ENCODE data around the gene ABLIM2. TPM values are rescaled to one million over a fixed set of nuclear protein-coding genes. Genes with fewer than 3 reads are reported as not detected.

ABLIM2 gene
- polyA plus RNA-seq, 2 donors, result 12.4 to 14.4 TPM

- Histone ChIP-seq H3K36me3 (ENCODE audit: control insufficient read depth in 2 of 2, insufficient read depth in 2 of 2, low read length in 1 of 2) (peaks cover 0 to 4% of the 10 kb centered on the region in 2 donors), H3K4me3 (ENCODE audit: low read depth in 1 of 2, low read length in 2 of 2) (no peak overlapping the region), H3K4me1 (ENCODE audit: control insufficient read depth in 2 of 2, insufficient read depth in 2 of 2, low read length in 1 of 2) (no peaks in the 10 kb centered on the region), H3K27ac (ENCODE audit: low read depth in 2 of 2, low read length in 1 of 2) (no peak overlapping the region), H3K27me3 (ENCODE audit: control insufficient read depth in 1 of 2, insufficient read depth in 2 of 2, low read length in 2 of 2) (no peaks in the 10 kb centered on the region), H3K9me3 (ENCODE audit: control insufficient read depth in 2 of 2, insufficient read depth in 1 of 2, low read depth in 1 of 2, low read length in 1 of 2) (peaks cover 0 to 4% of the 10 kb centered on the region in 2 donors)
- 85 to 87% methylated on average over 32 of the region's 32 CpGs for WGBS, 2 donors
These were observed 53.1 kb downstream of the ABLIM2 start for GRCh38 chr4:8105306-8106100.

GRCh38 chr4:8104491-8105305, 53.9 kb downstream of the ABLIM2 start:
- Histone ChIP-seq H3K27me3 (ENCODE audit: control insufficient read depth in 1 of 2, insufficient read depth in 2 of 2, low read length in 2 of 2) (no peaks in the 10 kb centered on the region), H3K27ac (ENCODE audit: low read depth in 2 of 2, low read length in 1 of 2) (no peak overlapping the region), H3K4me3 (ENCODE audit: low read depth in 1 of 2, low read length in 2 of 2) (no peak overlapping the region), H3K9me3 (ENCODE audit: control insufficient read depth in 2 of 2, insufficient read depth in 1 of 2, low read depth in 1 of 2, low read length in 1 of 2) (peaks cover 0 to 4% of the 10 kb centered on the region in 2 donors), H3K4me1 (ENCODE audit: control insufficient read depth in 2 of 2, insufficient read depth in 2 of 2, low read length in 1 of 2) (no peaks in the 10 kb centered on the region), H3K36me3 (ENCODE audit: control insufficient read depth in 2 of 2, insufficient read depth in 2 of 2, low read length in 1 of 2) (peaks cover 0 to 4% of the 10 kb centered on the region in 2 donors)
- 76 to 77% methylated on average over 22 of the region's 22 CpGs for WGBS, 2 donors

- 72 to 75% methylated on average over 21 of the region's 21 CpGs for WGBS, 2 donors
- H3K36me3 ChIP-seq (ENCODE audit: control insufficient read depth in 2 of 2, insufficient read depth in 2 of 2, low read length in 1 of 2), result peaks cover 0 to 5% of the 10 kb centered on the region in 2 donors
- peaks cover 0 to 4% of the 10 kb centered on the region in 2 donors for H3K9me3 ChIP-seq (ENCODE audit: control insufficient read depth in 2 of 2, insufficient read depth in 1 of 2, low read depth in 1 of 2, low read length in 1 of 2)
- H3K27ac ChIP-seq (ENCODE audit: low read depth in 2 of 2, low read length in 1 of 2), result no peak overlapping the region
- H3K27me3 ChIP-seq (ENCODE audit: control insufficient read depth in 1 of 2, insufficient read depth in 2 of 2, low read length in 2 of 2), result no peaks in the 10 kb centered on the region
- H3K4me3 ChIP-seq (ENCODE audit: low read depth in 1 of 2, low read length in 2 of 2), result no peak overlapping the region
- no peaks in the 10 kb centered on the region for H3K4me1 ChIP-seq (ENCODE audit: control insufficient read depth in 2 of 2, insufficient read depth in 2 of 2, low read length in 1 of 2)
These were observed 54.9 kb downstream of the ABLIM2 start for GRCh38 chr4:8103421-8104390.

GRCh38 chr4:8102831-8103230, 55.8 kb downstream of the ABLIM2 start:
- Histone ChIP-seq H3K27ac (ENCODE audit: low read depth in 2 of 2, low read length in 1 of 2) (no peak overlapping the region), H3K4me3 (ENCODE audit: low read depth in 1 of 2, low read length in 2 of 2) (no peak overlapping the region), H3K4me1 (ENCODE audit: control insufficient read depth in 2 of 2, insufficient read depth in 2 of 2, low read length in 1 of 2) (no peaks in the 10 kb centered on the region), H3K27me3 (ENCODE audit: control insufficient read depth in 1 of 2, insufficient read depth in 2 of 2, low read length in 2 of 2) (no peaks in the 10 kb centered on the region), H3K9me3 (ENCODE audit: control insufficient read depth in 2 of 2, insufficient read depth in 1 of 2, low read depth in 1 of 2, low read length in 1 of 2) (no peaks in the 10 kb centered on the region), H3K36me3 (ENCODE audit: control insufficient read depth in 2 of 2, insufficient read depth in 2 of 2, low read length in 1 of 2) (peaks cover 0 to 8% of the 10 kb centered on the region in 2 donors)
- WGBS, 2 donors, result 91 to 94% methylated on average over 11 of the region's 11 CpGs

GRCh38 chr4:8102076-8102355, 56.6 kb downstream of the ABLIM2 start:
- Histone ChIP-seq H3K27ac (ENCODE audit: low read depth in 2 of 2, low read length in 1 of 2) (no peak overlapping the region), H3K4me1 (ENCODE audit: control insufficient read depth in 2 of 2, insufficient read depth in 2 of 2, low read length in 1 of 2) (no peaks in the 10 kb centered on the region), H3K36me3 (ENCODE audit: control insufficient read depth in 2 of 2, insufficient read depth in 2 of 2, low read length in 1 of 2) (peaks cover 0 to 10% of the 10 kb centered on the region in 2 donors), H3K27me3 (ENCODE audit: control insufficient read depth in 1 of 2, insufficient read depth in 2 of 2, low read length in 2 of 2) (no peaks in the 10 kb centered on the region), H3K4me3 (ENCODE audit: low read depth in 1 of 2, low read length in 2 of 2) (no peak overlapping the region), H3K9me3 (ENCODE audit: control insufficient read depth in 2 of 2, insufficient read depth in 1 of 2, low read depth in 1 of 2, low read length in 1 of 2) (peaks cover 0 to 1% of the 10 kb centered on the region in 2 donors)
- WGBS, 2 donors, result 78 to 92% methylated on average over 3 of the region's 3 CpGs

- Histone ChIP-seq H3K27me3 (ENCODE audit: control insufficient read depth in 1 of 2, insufficient read depth in 2 of 2, low read length in 2 of 2) (no peaks in the 10 kb centered on the region), H3K27ac (ENCODE audit: low read depth in 2 of 2, low read length in 1 of 2) (no peak overlapping the region), H3K4me1 (ENCODE audit: control insufficient read depth in 2 of 2, insufficient read depth in 2 of 2, low read length in 1 of 2) (no peaks in the 10 kb centered on the region), H3K36me3 (ENCODE audit: control insufficient read depth in 2 of 2, insufficient read depth in 2 of 2, low read length in 1 of 2) (peaks cover 0 to 12% of the 10 kb centered on the region in 2 donors), H3K4me3 (ENCODE audit: low read depth in 1 of 2, low read length in 2 of 2) (no peak overlapping the region), H3K9me3 (ENCODE audit: control insufficient read depth in 2 of 2, insufficient read depth in 1 of 2, low read depth in 1 of 2, low read length in 1 of 2) (peaks cover 0 to 2% of the 10 kb centered on the region in 2 donors)
- 44 to 58% methylated on average over 23 of the region's 23 CpGs for WGBS, 2 donors
These were observed 57.2 kb downstream of the ABLIM2 start for GRCh38 chr4:8101213-8102075.

GRCh38 chr4:8099981-8100464, 58.6 kb downstream of the ABLIM2 start:
- Histone ChIP-seq H3K4me1 (ENCODE audit: control insufficient read depth in 2 of 2, insufficient read depth in 2 of 2, low read length in 1 of 2) (no peaks in the 10 kb centered on the region), H3K27me3 (ENCODE audit: control insufficient read depth in 1 of 2, insufficient read depth in 2 of 2, low read length in 2 of 2) (no peaks in the 10 kb centered on the region), H3K27ac (ENCODE audit: low read depth in 2 of 2, low read length in 1 of 2) (no peak overlapping the region), H3K9me3 (ENCODE audit: control insufficient read depth in 2 of 2, insufficient read depth in 1 of 2, low read depth in 1 of 2, low read length in 1 of 2) (peaks cover 0 to 6% of the 10 kb centered on the region in 2 donors), H3K4me3 (ENCODE audit: low read depth in 1 of 2, low read length in 2 of 2) (no peak overlapping the region), H3K36me3 (ENCODE audit: control insufficient read depth in 2 of 2, insufficient read depth in 2 of 2, low read length in 1 of 2) (peaks cover 5 to 12% of the 10 kb centered on the region in 2 donors)
- 66 to 77% methylated on average over 4 of the region's 4 CpGs for WGBS, 2 donors

GRCh38 chr4:8098506-8098905, 60.1 kb downstream of the ABLIM2 start:
- H3K27me3 ChIP-seq (ENCODE audit: control insufficient read depth in 1 of 2, insufficient read depth in 2 of 2, low read length in 2 of 2), result no peaks in the 10 kb centered on the region
- no peaks in the 10 kb centered on the region for H3K4me1 ChIP-seq (ENCODE audit: control insufficient read depth in 2 of 2, insufficient read depth in 2 of 2, low read length in 1 of 2)
- H3K9me3 ChIP-seq (ENCODE audit: control insufficient read depth in 2 of 2, insufficient read depth in 1 of 2, low read depth in 1 of 2, low read length in 1 of 2), result peaks cover 0 to 9% of the 10 kb centered on the region in 2 donors
- peaks cover 5 to 8% of the 10 kb centered on the region in 2 donors for H3K36me3 ChIP-seq (ENCODE audit: control insufficient read depth in 2 of 2, insufficient read depth in 2 of 2, low read length in 1 of 2)
- H3K27ac ChIP-seq (ENCODE audit: low read depth in 2 of 2, low read length in 1 of 2), result no peak overlapping the region
- H3K4me3 ChIP-seq (ENCODE audit: low read depth in 1 of 2, low read length in 2 of 2), result no peak overlapping the region
- 91 to 96% methylated on average over 12 of the region's 12 CpGs for WGBS, 2 donors

Measured in esophagus (tissue), 2 donors.